GM18909 (cell line): Measurements from ENCODE around the gene FOXR1.
A peak's percentile ranks its signal among the peaks of the same experiment; 100 is the strongest.
"Not testable (repeated sequence)": the region's sequence is repeated elsewhere in the genome, so short reads cannot be mapped to it uniquely, and the experiment has no call there.

ENCODE experiments used
- ATAC-seq: cut with Tn5 transposase; IDR thresholded peaks from one replicate; pipeline ENCODE4 v1.9.1; 2021; ENCODE audit warnings: mild to moderate bottlenecking; ENCODE audit not compliant: unreplicated experiment, poor library complexity

Gene FOXR1

GRCh38 chr11:118939953-118940598 is 31.5 kb upstream of the FOXR1 start:
- ATAC-seq, result no peak

- ATAC-seq, result no peak
Observed at GRCh38 chr11:118947091-118947490, 24.5 kb upstream of the FOXR1 start.

GRCh38 chr11:118948000-118948399 is 23.6 kb upstream of the FOXR1 start:
- ATAC-seq, result no peak

- ATAC-seq, result no peak
Observed at GRCh38 chr11:118953265-118953664, 18.3 kb upstream of the FOXR1 start.

GRCh38 chr11:118953976-118954375 is 17.6 kb upstream of the FOXR1 start:
- not testable (repeated sequence) for ATAC-seq

GRCh38 chr11:118956094-118956846 is 15.3 kb upstream of the FOXR1 start, which contains the start of gene UPK2:
Gene UPK2, plus strand, starts transcription at chr11:118956298. Its CDS starts 53 bp downstream, at chr11:118956351.
- peak; percentile 70 for ATAC-seq

GRCh38 chr11:118956847-118957469 is 14.6 kb upstream of the FOXR1 start:
- no peak for ATAC-seq

GRCh38 chr11:118957549-118957948 is 14.0 kb upstream of the FOXR1 start:
- no peak for ATAC-seq

GRCh38 chr11:118957968-118958367 is 13.6 kb upstream of the FOXR1 start:
- ATAC-seq, result no peak

GRCh38 chr11:118958577-118958976 is 13.0 kb upstream of the FOXR1 start:
- no peak for ATAC-seq

- no peak for ATAC-seq
Observed at GRCh38 chr11:118961189-118961588, 10.4 kb upstream of the FOXR1 start.

- no peak for ATAC-seq
Observed at GRCh38 chr11:118961591-118961990, 10.0 kb upstream of the FOXR1 start.

GRCh38 chr11:118969508-118969907 is 2.1 kb upstream of the FOXR1 start:
- ATAC-seq, result not testable (repeated sequence)

- no peak for ATAC-seq
Observed at GRCh38 chr11:118973985-118974384, 2.4 kb downstream of the FOXR1 start.

GRCh38 chr11:118975771-118976709 is 4.5 kb downstream of the FOXR1 start:
- no peak for ATAC-seq

- no peak for ATAC-seq
Observed at GRCh38 chr11:118979434-118979833, 7.9 kb downstream of the FOXR1 start.

- ATAC-seq, result no peak
Observed at GRCh38 chr11:118980191-118980881, 8.8 kb downstream of the FOXR1 start.

GRCh38 chr11:118984337-118984736 is 12.8 kb downstream of the FOXR1 start:
- ATAC-seq, result not testable (repeated sequence)

- no peak for ATAC-seq
Observed at GRCh38 chr11:118984825-118985224, 13.3 kb downstream of the FOXR1 start.

GRCh38 chr11:118988280-118988679 is 16.7 kb downstream of the FOXR1 start:
- no peak for ATAC-seq
